Activated CD8-positive, alpha-beta memory T cell treated with anti-CD3 and anti-CD28 coated beads, Interleukin-2, amount 50 U/mL, for 24 hours (primary cell): ENCODE measurements around the gene DNAL1.

Source experiments
- DNase-seq: peaks from one replicate; pipeline ENCODE4 v3.0.0-alpha.2; 2020; ENCODE audit errors: extremely low read depth

DNAL1 gene

GRCh38 chr14:73724696-73725095, 79.9 kb downstream of the DNAL1 start:
- DNase-seq = no peak

GRCh38 chr14:73725116-73726024, 80.6 kb downstream of the DNAL1 start:
- DNase-seq = no peak

- DNase-seq = no peak
Observed at GRCh38 chr14:73726025-73726961, 81.5 kb downstream of the DNAL1 start.

- no peak for DNase-seq
Observed at GRCh38 chr14:73727166-73727565, 82.4 kb downstream of the DNAL1 start.

- DNase-seq = peak; percentile 74
Observed at GRCh38 chr14:73728717-73729330, 84.0 kb downstream of the DNAL1 start.

- DNase-seq = no peak
Observed at GRCh38 chr14:73729556-73730265, 84.9 kb downstream of the DNAL1 start.

- no peak for DNase-seq
Observed at GRCh38 chr14:73731111-73731510, 86.3 kb downstream of the DNAL1 start.

- DNase-seq = no peak
Observed at GRCh38 chr14:73732006-73732405, 87.2 kb downstream of the DNAL1 start.

- no peak for DNase-seq
Observed at GRCh38 chr14:73736842-73737241, 92.1 kb downstream of the DNAL1 start.

- no peak for DNase-seq
Observed at GRCh38 chr14:73738518-73739173, 93.9 kb downstream of the DNAL1 start.

- DNase-seq = no peak
Observed at GRCh38 chr14:73739174-73739898, 94.5 kb downstream of the DNAL1 start.

- DNase-seq = no peak
Observed at GRCh38 chr14:73739899-73740617, 95.3 kb downstream of the DNAL1 start.

- no peak for DNase-seq
Observed at GRCh38 chr14:73740618-73741326, 96.0 kb downstream of the DNAL1 start.

GRCh38 chr14:73741386-73741875, 96.6 kb downstream of the DNAL1 start:
- DNase-seq = no peak

- DNase-seq = no peak
Observed at GRCh38 chr14:73741876-73742519, 97.2 kb downstream of the DNAL1 start.

GRCh38 chr14:73742520-73743238, 97.9 kb downstream of the DNAL1 start:
- DNase-seq = no peak

- DNase-seq = no peak
Observed at GRCh38 chr14:73743431-73743931, 98.7 kb downstream of the DNAL1 start.
